ENCODE data around the gene CYB5R3. TPM values are rescaled to one million over a fixed set of nuclear protein-coding genes. Genes with fewer than 3 reads are reported as not detected.

The CYB5R3 gene
- total RNA-seq, 4 donors from 2014 or later, result 122 to 182 (median 152) TPM

DNA sequence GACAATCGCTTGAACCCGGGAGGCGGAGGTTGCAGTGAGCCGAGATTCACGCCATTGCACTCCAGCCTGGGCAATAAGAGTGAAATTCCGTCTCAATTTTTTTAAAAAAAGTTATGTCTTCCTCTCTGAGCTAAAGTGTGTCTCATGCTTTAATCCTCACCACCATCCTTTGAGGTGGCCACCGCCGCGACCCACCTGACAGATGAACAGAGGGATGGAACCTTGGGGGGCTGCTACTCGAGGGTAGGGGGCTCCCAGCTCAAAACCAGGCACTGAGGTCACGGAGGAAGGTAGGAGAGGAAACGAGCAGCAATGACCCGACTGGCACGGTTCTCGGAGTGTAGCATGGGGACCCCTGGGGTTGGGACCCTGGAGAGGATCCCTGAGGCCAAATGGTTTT is 23.8 kb downstream of the CYB5R3 start:
- 91 to 95% methylated on average over 15 of the region's 15 CpGs for WGBS, 2 donors
- DNase-seq (ENCODE audit: low spot score in 2 of 2), result no peak
- intact Hi-C loops (cut with DNase I; ENCODE audit: low total_unique reads), result no loop called here
- TF ChIP-seq, protein P1, sequence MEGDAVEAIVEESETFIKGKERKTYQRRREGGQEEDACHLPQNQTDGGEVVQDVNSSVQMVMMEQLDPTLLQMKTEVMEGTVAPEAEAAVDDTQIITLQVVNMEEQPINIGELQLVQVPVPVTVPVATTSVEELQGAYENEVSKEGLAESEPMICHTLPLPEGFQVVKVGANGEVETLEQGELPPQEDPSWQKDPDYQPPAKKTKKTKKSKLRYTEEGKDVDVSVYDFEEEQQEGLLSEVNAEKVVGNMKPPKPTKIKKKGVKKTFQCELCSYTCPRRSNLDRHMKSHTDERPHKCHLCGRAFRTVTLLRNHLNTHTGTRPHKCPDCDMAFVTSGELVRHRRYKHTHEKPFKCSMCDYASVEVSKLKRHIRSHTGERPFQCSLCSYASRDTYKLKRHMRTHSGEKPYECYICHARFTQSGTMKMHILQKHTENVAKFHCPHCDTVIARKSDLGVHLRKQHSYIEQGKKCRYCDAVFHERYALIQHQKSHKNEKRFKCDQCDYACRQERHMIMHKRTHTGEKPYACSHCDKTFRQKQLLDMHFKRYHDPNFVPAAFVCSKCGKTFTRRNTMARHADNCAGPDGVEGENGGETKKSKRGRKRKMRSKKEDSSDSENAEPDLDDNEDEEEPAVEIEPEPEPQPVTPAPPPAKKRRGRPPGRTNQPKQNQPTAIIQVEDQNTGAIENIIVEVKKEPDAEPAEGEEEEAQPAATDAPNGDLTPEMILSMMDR (IDR thresholded peaks at IDR 0.05), result no peak
- no peak for TF ChIP-seq POLR2A (IDR thresholded peaks at IDR 0.05)
- no peak overlapping the region for H3K4me3 ChIP-seq (ENCODE audit: low read depth, poor library complexity, severe bottlenecking)

DNA sequence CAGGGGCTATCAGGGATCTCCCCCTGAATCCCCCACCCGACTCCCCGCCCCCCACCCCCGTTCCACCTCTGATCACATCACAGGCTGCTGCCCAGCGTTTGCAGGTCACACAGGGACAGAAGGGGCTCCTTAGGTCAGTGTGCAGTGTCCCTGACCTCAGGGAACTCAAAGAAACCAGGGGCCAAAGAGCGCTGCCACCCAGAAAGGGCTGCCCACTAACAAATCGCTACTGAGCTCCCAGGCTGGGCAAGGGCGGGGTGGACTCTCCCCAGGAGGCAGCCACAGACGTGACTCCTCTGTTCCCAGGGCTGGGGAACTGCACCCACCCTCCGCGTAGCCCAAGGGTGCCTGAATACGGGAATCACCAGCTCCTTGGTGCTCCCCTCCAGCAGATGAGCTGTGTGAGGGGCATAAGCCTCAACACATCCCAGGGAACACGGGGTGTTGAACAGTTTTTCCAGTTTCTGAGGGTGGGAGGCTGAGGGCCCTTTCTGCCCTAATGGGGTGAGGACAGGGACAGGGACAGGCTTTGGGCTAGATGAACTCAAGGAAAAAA is 24.6 kb downstream of the CYB5R3 start:
- TF ChIP-seq, protein P1 (IDR thresholded peaks at IDR 0.05), result no peak
- TF ChIP-seq POLR2A (IDR thresholded peaks at IDR 0.05), result no peak
- intact Hi-C loops (cut with DNase I; ENCODE audit: low total_unique reads), result no loop called here
- H3K4me3 ChIP-seq (ENCODE audit: low read depth, poor library complexity, severe bottlenecking), result no peak overlapping the region
- WGBS, 2 donors, result 51 to 80% methylated on average over 10 to 11 of the region's 12 CpGs
- DNase-seq (ENCODE audit: low spot score in 2 of 2), result no peak

DNA sequence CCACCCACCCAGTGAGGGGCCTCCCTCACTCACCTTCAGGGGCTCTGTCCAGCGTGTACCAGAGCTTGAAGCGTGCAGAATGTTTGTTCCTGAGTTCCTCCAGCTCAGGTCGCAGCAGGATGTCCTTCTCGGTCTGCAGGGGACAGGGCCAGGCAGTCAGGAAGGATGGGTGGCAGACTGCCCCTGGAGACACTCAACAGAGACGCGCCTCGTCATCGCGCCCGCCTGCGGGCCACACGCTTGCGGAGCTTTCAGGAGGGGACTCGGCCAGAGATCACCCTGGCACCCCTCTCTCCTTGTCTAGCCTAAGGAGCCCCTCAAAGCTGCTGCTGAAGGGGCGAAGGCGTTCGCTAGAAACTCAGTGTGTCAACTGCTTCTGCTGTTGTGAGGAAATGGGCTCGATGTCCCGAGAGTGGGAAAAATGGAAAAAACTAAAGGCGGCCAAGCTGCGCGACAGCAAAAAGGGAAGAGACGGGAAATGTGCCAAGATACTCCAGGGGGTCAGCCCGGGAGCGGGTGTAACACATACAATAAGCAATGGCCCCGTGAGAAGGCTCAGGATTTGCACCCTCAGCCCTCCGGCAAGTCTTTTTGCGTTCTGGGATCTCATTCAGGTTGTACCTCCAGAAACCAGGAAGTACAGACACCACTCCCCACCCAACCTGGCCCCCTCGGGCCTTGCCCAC is 25.3 kb downstream of the CYB5R3 start:
- intact Hi-C loops (cut with DNase I; ENCODE audit: low total_unique reads), result no loop called here
- TF ChIP-seq POLR2A (IDR thresholded peaks at IDR 0.05), result no peak
- TF ChIP-seq, protein P1 (IDR thresholded peaks at IDR 0.05), result no peak
- 67 to 76% methylated on average over 29 of the region's 29 CpGs for WGBS, 2 donors
- H3K4me3 ChIP-seq (ENCODE audit: low read depth, poor library complexity, severe bottlenecking), result no peak overlapping the region
- DNase-seq (ENCODE audit: low spot score in 2 of 2), result no peak

DNA sequence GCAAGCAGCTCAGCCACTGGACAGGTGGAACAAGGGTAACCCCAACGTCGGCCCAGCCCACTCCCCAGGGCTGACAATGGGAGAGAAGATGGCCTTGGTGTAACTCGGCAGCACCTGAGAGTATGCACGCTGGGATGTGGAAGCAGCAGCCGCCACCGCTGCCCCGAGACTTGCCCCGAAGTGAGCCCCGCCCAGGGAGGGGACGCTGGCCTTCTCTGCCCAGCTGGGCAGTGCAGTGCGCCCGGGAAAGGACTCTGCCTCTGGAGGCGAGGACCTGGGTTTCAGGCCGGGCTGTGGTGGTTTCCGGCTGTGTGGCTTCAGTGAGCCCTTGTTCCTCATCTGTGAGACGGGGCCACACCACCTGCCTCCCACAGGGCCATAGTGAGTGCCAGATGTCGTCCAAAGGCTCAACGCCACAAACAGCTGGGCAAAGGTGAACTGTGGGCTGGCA is 25.9 kb downstream of the CYB5R3 start:
- no peak for DNase-seq (ENCODE audit: low spot score in 2 of 2)
- 50 to 74% methylated on average over 9 to 15 of the region's 18 CpGs for WGBS, 2 donors

DNA sequence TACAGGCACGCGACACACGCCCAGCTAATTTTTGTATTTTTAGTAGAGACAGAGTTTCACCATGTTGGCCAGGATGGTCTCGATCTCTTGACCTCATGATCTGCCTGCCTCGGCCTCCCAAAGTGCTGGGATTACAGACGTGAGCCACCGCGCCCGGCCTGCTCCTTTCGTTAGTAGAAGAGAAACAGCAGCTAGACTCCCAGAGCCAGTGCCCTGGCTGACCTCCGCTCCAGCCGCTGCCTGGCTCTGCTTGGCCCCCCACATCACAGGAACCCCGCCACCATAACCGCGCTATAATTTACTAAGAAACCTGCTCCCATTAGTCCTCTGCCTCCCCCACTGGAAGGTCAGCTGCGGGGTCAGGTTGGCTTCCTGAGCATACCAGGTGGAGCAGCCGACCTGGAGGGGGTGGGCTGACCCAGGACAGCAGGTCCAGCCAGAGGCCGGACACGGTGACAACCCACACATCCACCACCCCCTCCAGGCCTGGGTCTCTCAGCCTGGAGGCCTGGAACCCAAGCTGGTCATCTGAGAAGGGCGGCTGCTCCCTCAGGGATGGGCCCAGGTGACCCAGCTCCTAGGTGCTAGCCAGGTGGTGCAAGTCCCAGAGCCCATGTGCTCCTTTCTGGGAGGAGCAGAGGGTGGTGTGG is 27.0 kb downstream of the CYB5R3 start:
- DNase-seq (ENCODE audit: low spot score in 2 of 2), result no peak
- H3K4me3 ChIP-seq (ENCODE audit: low read depth, poor library complexity, severe bottlenecking), result no peak overlapping the region
- no peak for TF ChIP-seq POLR2A (IDR thresholded peaks at IDR 0.05)
- TF ChIP-seq, protein P1 (IDR thresholded peaks at IDR 0.05), result no peak
- intact Hi-C loops (cut with DNase I; ENCODE audit: low total_unique reads), result no loop called here
- WGBS, 2 donors, result 84 to 85% methylated on average over 20 of the region's 20 CpGs

More for the DNA sequence above, 25.9 kb downstream of the CYB5R3 start:
- no peak overlapping the region for H3K4me3 ChIP-seq (ENCODE audit: low read depth, poor library complexity, severe bottlenecking)
- intact Hi-C loops (cut with DNase I; ENCODE audit: low total_unique reads), result no loop called here
- TF ChIP-seq, protein P1 (IDR thresholded peaks at IDR 0.05), result no peak
- TF ChIP-seq POLR2A (IDR thresholded peaks at IDR 0.05), result no peak
